Kidney (tissue), 14 donors: ENCODE measurements around the gene EEF1G. TPM values are rescaled to one million over a fixed set of nuclear protein-coding genes. Genes with fewer than 3 reads are reported as not detected.

Experiments used
- DNase-seq, 5 donors: peaks; one replicate each; pipeline ENCODE4 v3.0.0-alpha.2; 2013 to 2020
- FAIRE-seq: peaks from 2 replicates; lab custom pipeline; 2012; peaks lifted over from hg19 to GRCh38; lab: Jason Lieb, UNC
- H3K27ac ChIP-seq, 2 donors: one replicate each; pipeline ENCODE4 v1.7.0; 2013; ENCODE audit warnings: low read depth in 2 of 2, low read length in 2 of 2, inconsistent platforms in 1 of 2
- H3K27me3 ChIP-seq: one replicate; pipeline ENCODE4 v1.7.1; 2013; ENCODE audit warnings: low read length, inconsistent platforms; ENCODE audit not compliant: control insufficient read depth, insufficient read depth
- H3K36me3 ChIP-seq, 3 donors: one replicate each; pipeline versions ENCODE4 v1.7.0 to v1.7.1; 2013; ENCODE audit warnings: low read length in 3 of 3, control low read depth in 1 of 3, inconsistent platforms in 1 of 3; ENCODE audit not compliant: insufficient read depth in 3 of 3, control insufficient read depth in 2 of 3
- H3K4me1 ChIP-seq, 3 donors: one replicate each; pipeline versions ENCODE4 v1.7.0 to v1.7.1; 2013; ENCODE audit warnings: low read length in 3 of 3, inconsistent platforms in 1 of 3, low read depth in 1 of 3; ENCODE audit not compliant: control insufficient read depth in 2 of 3, insufficient read depth in 2 of 3
- H3K4me3 ChIP-seq, 3 donors: one replicate each; pipeline versions ENCODE4 v1.7.0 to v1.8.1; 2013; ENCODE audit warnings: low read length in 3 of 3, control low read depth in 1 of 3, inconsistent platforms in 1 of 3
- H3K9ac ChIP-seq, 3 donors: one replicate each; pipeline versions ENCODE4 v1.7.0 to v1.7.1; 2013; ENCODE audit warnings: low read length in 3 of 3, control low read depth in 1 of 3, inconsistent platforms in 1 of 3
- H3K9me3 ChIP-seq, 3 donors: one replicate each; pipeline versions ENCODE4 v1.7.0 to v1.7.1; 2013; ENCODE audit warnings: low read length in 3 of 3, control low read depth in 1 of 3, inconsistent platforms in 1 of 3; ENCODE audit not compliant: control insufficient read depth in 2 of 3, insufficient read depth in 1 of 3
- intact Hi-C: fragments of 100-400 bp; cut with DNase I; formaldehyde crosslinking; loops from one replicate; pipeline ENCODE4 v1.11.1; 2022
- polyA plus RNA-seq: library from polyadenylated mRNA; stranded (reverse); fragments of 350-450 nt; fragmentation: Illumina TruSeq; extraction: RNeasy Lipid Tissue Mini Kit (QIAGEN cat#74804); gene quantifications from one replicate; pipeline ENCODE4 v1.2.3, GENCODE V29; 2014; ENCODE audit warnings: low read depth, low replicate concordance; ENCODE audit not compliant: insufficient read depth
- total RNA-seq: library from RNA; stranded (reverse); fragmentation: NEBNext Ultra II Directional; extraction: Animal tissue kit (Norgen Biotek cat#: 25700); gene quantifications from one replicate; pipeline ENCODE4 v1.2.1, GENCODE V29; 2021
- TF ChIP-seq, protein P1 (sequence below): IDR thresholded peaks from 3 replicates; pipeline ENCODE4 v1.5.1; 2012; ENCODE audit warnings: mild to moderate bottlenecking, moderate library complexity, borderline replicate concordance; ENCODE audit not compliant: insufficient read depth; ENCODE audit errors: extremely low read depth
- donor health status: control.
- donor health status: control.
- donor health status: control.
- donor health status: control.
- donor health status: control.
- donor health status: DM: yes; HTN: yes; CAD: no.
- donor health status: Normal renal cell carcinoma (clear cell type).

Gene EEF1G
- total and polyA plus RNA-seq, 2 donors from 2014 or later: 1,136 to 1,809 TPM

- Histone ChIP-seq H3K4me1 (peaks cover 0 to 40% (median 27%) of the 10 kb centered on the region in 3 donors), H3K4me3 (no peak overlapping the region), H3K9me3 (no peaks in the 10 kb centered on the region), H3K9ac (no peak overlapping the region), H3K27me3 (no peaks in the 10 kb centered on the region), H3K36me3 (peaks cover 5 to 38% (median 20%) of the 10 kb centered on the region in 3 donors), H3K27ac (no peak overlapping the region)
- DNase-seq (no peak), FAIRE-seq (no peak)
- TF ChIP-seq, protein P1, sequence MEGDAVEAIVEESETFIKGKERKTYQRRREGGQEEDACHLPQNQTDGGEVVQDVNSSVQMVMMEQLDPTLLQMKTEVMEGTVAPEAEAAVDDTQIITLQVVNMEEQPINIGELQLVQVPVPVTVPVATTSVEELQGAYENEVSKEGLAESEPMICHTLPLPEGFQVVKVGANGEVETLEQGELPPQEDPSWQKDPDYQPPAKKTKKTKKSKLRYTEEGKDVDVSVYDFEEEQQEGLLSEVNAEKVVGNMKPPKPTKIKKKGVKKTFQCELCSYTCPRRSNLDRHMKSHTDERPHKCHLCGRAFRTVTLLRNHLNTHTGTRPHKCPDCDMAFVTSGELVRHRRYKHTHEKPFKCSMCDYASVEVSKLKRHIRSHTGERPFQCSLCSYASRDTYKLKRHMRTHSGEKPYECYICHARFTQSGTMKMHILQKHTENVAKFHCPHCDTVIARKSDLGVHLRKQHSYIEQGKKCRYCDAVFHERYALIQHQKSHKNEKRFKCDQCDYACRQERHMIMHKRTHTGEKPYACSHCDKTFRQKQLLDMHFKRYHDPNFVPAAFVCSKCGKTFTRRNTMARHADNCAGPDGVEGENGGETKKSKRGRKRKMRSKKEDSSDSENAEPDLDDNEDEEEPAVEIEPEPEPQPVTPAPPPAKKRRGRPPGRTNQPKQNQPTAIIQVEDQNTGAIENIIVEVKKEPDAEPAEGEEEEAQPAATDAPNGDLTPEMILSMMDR: no peak
- intact Hi-C loops: no loop called here
These were observed 37.3 kb downstream of the EEF1G start for GRCh38 chr11:62536301-62536957.

GRCh38 chr11:62535802-62536201, 37.9 kb downstream of the EEF1G start:
- H3K27ac ChIP-seq: no peak overlapping the region
- peaks cover 0 to 34% (median 22%) of the 10 kb centered on the region in 3 donors for H3K4me1 ChIP-seq
- no peak overlapping the region for H3K9ac ChIP-seq
- H3K36me3 ChIP-seq: peaks cover 5 to 44% (median 22%) of the 10 kb centered on the region in 3 donors
- no peak for FAIRE-seq
- intact Hi-C loops: no loop called here
- no peaks in the 10 kb centered on the region for H3K9me3 ChIP-seq
- no peak overlapping the region for H3K4me3 ChIP-seq
- DNase-seq: no peak
- no peaks in the 10 kb centered on the region for H3K27me3 ChIP-seq
- TF ChIP-seq, protein P1: no peak

DNA sequence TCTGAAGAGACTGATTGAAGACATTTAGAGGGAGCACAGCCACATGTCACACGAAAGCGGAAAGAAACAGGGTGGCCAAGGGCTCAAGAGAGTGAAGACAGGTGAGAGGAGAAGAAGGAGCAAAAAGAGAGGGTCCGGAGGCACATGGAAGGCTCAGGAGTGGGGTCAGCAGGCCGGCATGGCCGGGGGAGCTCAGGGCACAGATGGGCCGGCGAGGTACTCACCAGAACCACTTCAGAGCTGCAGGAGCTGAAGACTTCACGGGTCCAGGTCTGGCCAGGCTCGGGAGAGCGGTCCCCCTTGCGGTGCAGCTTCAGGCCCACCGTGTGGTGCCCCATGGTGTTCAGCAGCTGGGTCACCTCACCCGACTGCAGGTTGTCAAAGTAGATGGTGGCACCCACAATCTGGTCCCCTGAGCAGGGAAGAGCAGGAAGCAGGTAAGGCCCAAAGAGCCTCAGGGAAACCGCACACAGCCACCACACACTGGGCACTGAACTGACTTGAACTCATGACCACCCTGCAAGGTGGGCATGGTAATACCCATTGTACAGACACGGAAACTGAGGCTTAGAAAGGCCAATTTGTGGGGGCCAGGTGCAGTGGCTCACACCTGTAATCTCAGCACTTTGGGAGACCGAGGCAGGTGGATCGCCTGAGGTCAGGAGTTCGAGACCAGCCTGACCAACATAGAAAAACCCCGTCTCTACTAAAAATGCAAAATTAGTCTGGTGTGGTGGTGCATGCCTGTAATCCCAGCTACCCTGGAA, 38.7 kb downstream of the EEF1G start:
- Histone ChIP-seq H3K4me3 (no peak overlapping the region), H3K27me3 (no peaks in the 10 kb centered on the region), H3K36me3 (peaks cover 5 to 50% (median 26%) of the 10 kb centered on the region in 3 donors), H3K4me1 (peaks cover 0 to 27% (median 18%) of the 10 kb centered on the region in 3 donors), H3K9ac (no peak overlapping the region), H3K9me3 (no peaks in the 10 kb centered on the region), H3K27ac (no peak overlapping the region)
- DNase-seq (no peak), FAIRE-seq (no peak)
- intact Hi-C loops: no loop called here
- TF ChIP-seq, protein P1: no peak
